Activated naive CD4-positive, alpha-beta T cell treated with anti-CD3 and anti-CD28 coated beads, Interleukin-2, amount 10 ng/mL, durations not matched to agents 7 days and 5 days (primary cell): Measurements from ENCODE around the gene METTL23.

Experiments used
- CTCF ChIA-PET: fragments of 350-600 bp; sonication (Branson Sonifier 250); formaldehyde crosslinking; loops from one replicate; lab custom pipeline; 2021; ENCODE audit warnings: antibody characterized with exemption; lab: Charles Lee
- DNase-seq: peaks from one replicate; pipeline ENCODE4 v3.0.0-alpha.2; 2020
- H3K27ac Mint-ChIP-seq: one replicate; pipeline ENCODE4 v1.8.0; 2021; ENCODE audit warnings: mild to moderate bottlenecking, moderate library complexity, mixed read lengths
- H3K27me3 Mint-ChIP-seq: one replicate; pipeline ENCODE4 v1.8.0; 2021; ENCODE audit warnings: mild to moderate bottlenecking, mixed read lengths
- H3K36me3 Mint-ChIP-seq: one replicate; pipeline ENCODE4 v1.8.0; 2021; ENCODE audit warnings: mixed read lengths
- H3K4me1 Mint-ChIP-seq: one replicate; pipeline ENCODE4 v1.8.0; 2021; ENCODE audit warnings: mixed read lengths
- H3K4me3 Mint-ChIP-seq: one replicate; pipeline ENCODE4 v1.8.0; 2021; ENCODE audit warnings: mild to moderate bottlenecking, moderate library complexity, mixed read lengths
- H3K9me3 Mint-ChIP-seq: one replicate; pipeline ENCODE4 v1.8.0; 2021; ENCODE audit warnings: mixed read lengths

The METTL23 gene

GRCh38 chr17:76753061-76753961 is 26.7 kb downstream of the METTL23 start:
- Mint-ChIP-seq H3K36me3 (peaks cover 23% of the 10 kb centered on the region), H3K4me1 (peaks cover 35% of the 10 kb centered on the region), H3K27me3 (no peaks in the 10 kb centered on the region), H3K27ac (peak overlapping the region; percentile 99), H3K9me3 (no peaks in the 10 kb centered on the region), H3K4me3 (peak overlapping the region; percentile 84)
- CTCF ChIA-PET, result no interaction called here
- peak; percentile 62 for DNase-seq

GRCh38 chr17:76755285-76755684 is 28.6 kb downstream of the METTL23 start:
- H3K4me3 Mint-ChIP-seq, result no peak overlapping the region
- DNase-seq, result no peak
- peaks cover 21% of the 10 kb centered on the region for H3K36me3 Mint-ChIP-seq
- peaks cover 32% of the 10 kb centered on the region for H3K4me1 Mint-ChIP-seq
- no peaks in the 10 kb centered on the region for H3K27me3 Mint-ChIP-seq
- peak overlapping the region; percentile 72 for H3K27ac Mint-ChIP-seq
- CTCF ChIA-PET, result no interaction called here
- no peaks in the 10 kb centered on the region for H3K9me3 Mint-ChIP-seq

GRCh38 chr17:76757256-76757655 is 30.6 kb downstream of the METTL23 start:
- Mint-ChIP-seq H3K27me3 (no peaks in the 10 kb centered on the region), H3K36me3 (peaks cover 18% of the 10 kb centered on the region), H3K27ac (no peak overlapping the region), H3K4me1 (peaks cover 24% of the 10 kb centered on the region), H3K4me3 (no peak overlapping the region), H3K9me3 (no peaks in the 10 kb centered on the region)
- DNase-seq, result no peak
- CTCF ChIA-PET, result no interaction called here

- H3K9me3 Mint-ChIP-seq, result no peaks in the 10 kb centered on the region
- H3K27ac Mint-ChIP-seq, result no peak overlapping the region
- no peak for DNase-seq
- peaks cover 21% of the 10 kb centered on the region for H3K36me3 Mint-ChIP-seq
- CTCF ChIA-PET, result no interaction called here
- H3K4me3 Mint-ChIP-seq, result no peak overlapping the region
- peaks cover 12% of the 10 kb centered on the region for H3K4me1 Mint-ChIP-seq
- no peaks in the 10 kb centered on the region for H3K27me3 Mint-ChIP-seq
Observed at GRCh38 chr17:76758570-76758969, 31.9 kb downstream of the METTL23 start.

GRCh38 chr17:76772842-76773525 is 46.3 kb downstream of the METTL23 start:
- Mint-ChIP-seq H3K4me3 (peak overlapping the region; percentile 41), H3K9me3 (peaks cover 5% of the 10 kb centered on the region), H3K4me1 (peaks cover 35% of the 10 kb centered on the region), H3K27me3 (no peaks in the 10 kb centered on the region), H3K27ac (peak overlapping the region; percentile 86), H3K36me3 (peaks cover 54% of the 10 kb centered on the region)
- CTCF ChIA-PET, result interaction anchor here (0.9 kb wide), 1 partner anchor 11 kb away, joined by 3 read pairs; no protein-coding TSS in a partner anchor
- DNase-seq, result peak; percentile 56

- DNase-seq, result no peak
- Mint-ChIP-seq H3K4me3 (no peak overlapping the region), H3K27ac (no peak overlapping the region), H3K9me3 (no peaks in the 10 kb centered on the region), H3K4me1 (peaks cover 34% of the 10 kb centered on the region), H3K36me3 (peaks cover 53% of the 10 kb centered on the region), H3K27me3 (no peaks in the 10 kb centered on the region)
- CTCF ChIA-PET, result no interaction called here
Observed at GRCh38 chr17:76775021-76775600, 48.5 kb downstream of the METTL23 start.

- DNase-seq, result peak; percentile 29
- CTCF ChIA-PET, result interaction anchor here (0.7 to 1.6 kb wide), 2 partner anchors 56 to 68 kb away, joined by 3 to 5 read pairs; no protein-coding TSS in a partner anchor
- Mint-ChIP-seq H3K9me3 (no peaks in the 10 kb centered on the region), H3K4me1 (peaks cover 6% of the 10 kb centered on the region), H3K27me3 (no peaks in the 10 kb centered on the region), H3K36me3 (peaks cover 19% of the 10 kb centered on the region), H3K4me3 (no peak overlapping the region), H3K27ac (no peak overlapping the region)
Observed at GRCh38 chr17:76781056-76781982, 54.7 kb downstream of the METTL23 start.

GRCh38 chr17:76783146-76783545 is 56.5 kb downstream of the METTL23 start:
- peaks cover 13% of the 10 kb centered on the region for H3K36me3 Mint-ChIP-seq
- no peak for DNase-seq
- H3K4me1 Mint-ChIP-seq, result peaks cover 23% of the 10 kb centered on the region
- H3K27ac Mint-ChIP-seq, result peak overlapping the region; percentile 7
- no peak overlapping the region for H3K4me3 Mint-ChIP-seq
- CTCF ChIA-PET, result no interaction called here
- no peaks in the 10 kb centered on the region for H3K9me3 Mint-ChIP-seq
- H3K27me3 Mint-ChIP-seq, result no peaks in the 10 kb centered on the region
